ENCODE measurements around the gene MICALL1.

DNA sequence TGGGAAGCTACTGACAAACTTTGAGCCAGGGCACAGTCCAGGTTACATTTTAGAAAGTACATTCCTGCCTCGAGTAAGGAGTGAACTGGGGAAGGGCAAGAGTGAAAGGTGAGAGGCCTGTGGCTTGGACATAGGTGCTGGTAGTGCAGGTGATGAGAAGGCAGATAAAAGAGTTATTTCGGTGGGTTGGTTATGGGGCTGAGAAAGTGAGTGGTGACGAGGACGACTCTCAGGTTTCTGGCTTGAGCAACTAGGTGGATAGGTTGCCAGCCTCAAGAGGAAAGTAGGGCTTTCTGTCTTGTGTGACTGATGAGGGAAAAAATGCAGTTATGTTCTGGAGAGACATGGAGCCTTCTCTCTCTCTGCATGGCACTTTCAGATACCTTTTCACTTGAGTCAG lies 51.1 kb downstream of the MICALL1 start:
- TF ChIP-seq CTCF (IDR thresholded peaks at IDR 0.05; ENCODE audit: low read depth, low read length, poor library complexity, severe bottlenecking): no peak
- TF ChIP-seq EZH2phosphoT487 (IDR thresholded peaks at IDR 0.05; ENCODE audit: borderline replicate concordance, low read length): no peak
